Mesodermal cell (in vitro differentiated cells): Measurements from ENCODE around the gene LRIF1. TPM values are rescaled to one million over a fixed set of nuclear protein-coding genes. Genes with fewer than 3 reads are reported as not detected.
"Not testable (repeated sequence)": the region's sequence is repeated elsewhere in the genome, so short reads cannot be mapped to it uniquely, and the experiment has no call there.

Experiments
- H3K27ac ChIP-seq: 2 replicates; pipeline ENCODE4 v1.7.0; 2013; ENCODE audit warnings: mild to moderate bottlenecking, low read depth, low read length, moderate library complexity; ENCODE audit not compliant: severe bottlenecking
- H3K36me3 ChIP-seq: 2 replicates; pipeline ENCODE4 v1.7.1; 2013; ENCODE audit warnings: mild to moderate bottlenecking, low read length, moderate library complexity; ENCODE audit not compliant: control insufficient read depth, insufficient read depth
- H3K4me1 ChIP-seq: one replicate; pipeline ENCODE4 v1.7.1; 2013; ENCODE audit warnings: mild to moderate bottlenecking, low read length; ENCODE audit not compliant: insufficient read depth, control insufficient read depth, poor library complexity, severe bottlenecking
- H3K4me3 ChIP-seq: 2 replicates; pipeline ENCODE4 v1.7.0; 2013; ENCODE audit warnings: low read length, control low read depth, mild to moderate bottlenecking; ENCODE audit not compliant: insufficient read depth, poor library complexity, severe bottlenecking; ENCODE audit errors: extremely low read depth
- H3K9me3 ChIP-seq: 2 replicates; pipeline ENCODE4 v1.7.1; 2013; ENCODE audit warnings: mild to moderate bottlenecking, low read length, moderate library complexity; ENCODE audit not compliant: control insufficient read depth
- WGBS, 2 experiments: methylation state at CpG; one replicate each; pipeline ENCODE4 v1.1.5; 2013; ENCODE audit warnings: missing lambda C conversion rate in 2 of 2; ENCODE audit not compliant: insufficient coverage in 2 of 2; 5-methylcytosine and 5-hydroxymethylcytosine counted together
- polyA plus RNA-seq, 2 experiments: library from polyadenylated mRNA; stranded (reverse); fragments of 50-300 nt; gene quantifications; one replicate each; pipeline ENCODE4 v1.2.3, GENCODE V29; 2013

LRIF1 gene
- polyA plus RNA-seq (2013, experiment 1 of 2): 21.7 TPM
- 25.9 TPM for polyA plus RNA-seq (2013, experiment 2 of 2)

- Histone ChIP-seq H3K36me3 (peaks cover 7% of the 10 kb centered on the region), H3K27ac (peak within 1 kb of the TSS; percentile 100), H3K4me3 (peak within 1 kb of the TSS; percentile 78), H3K4me1 (no peaks in the 10 kb centered on the region), H3K9me3 (peaks cover 9% of the 10 kb centered on the region)
- WGBS, 2 experiments: 7 to 9% methylated on average over 41 to 52 of the region's 54 CpGs
These were observed at the start of gene LRIF1 for GRCh38 chr1:110963691-110964454. Gene LRIF1 (minus strand): TSS chr1:110963922. CDS start chr1:110963688, 234 bp downstream.

GRCh38 chr1:111008031-111008430 lies 44.3 kb upstream of the LRIF1 start:
- H3K4me1 ChIP-seq: no peaks in the 10 kb centered on the region
- H3K36me3 ChIP-seq: no peaks in the 10 kb centered on the region
- no peak overlapping the region for H3K27ac ChIP-seq
- no peak overlapping the region for H3K4me3 ChIP-seq
- H3K9me3 ChIP-seq: peaks cover 4% of the 10 kb centered on the region
- 50 to 100% methylated on average over 1 of the region's 2 CpGs for WGBS, 2 experiments

DNA sequence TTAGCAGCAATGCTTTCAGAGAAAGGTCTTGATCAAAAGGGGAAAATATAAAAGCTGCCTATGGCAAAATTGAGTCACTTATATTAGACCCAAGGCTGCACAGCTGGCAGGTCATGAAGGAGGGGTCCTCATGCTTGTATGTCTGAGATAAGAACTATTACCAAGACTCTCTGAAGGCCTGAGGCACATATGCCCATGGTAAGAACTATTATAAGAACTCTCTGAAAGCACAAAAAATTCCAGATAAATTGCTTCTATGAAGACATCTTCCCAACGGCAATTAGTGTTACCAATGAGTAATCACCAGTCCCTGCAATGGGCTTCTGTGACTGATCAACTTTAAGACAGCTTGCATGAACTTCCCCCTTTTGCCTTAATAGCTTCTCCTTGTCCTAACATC lies 42.8 kb upstream of the LRIF1 start:
- Histone ChIP-seq H3K27ac (no peak overlapping the region), H3K4me1 (no peaks in the 10 kb centered on the region), H3K9me3 (peaks cover 7% of the 10 kb centered on the region), H3K36me3 (no peaks in the 10 kb centered on the region), H3K4me3 (no peak overlapping the region)
- 80 to 86% methylated on average over 1 of the region's 1 CpG for WGBS, 2 experiments

DNA sequence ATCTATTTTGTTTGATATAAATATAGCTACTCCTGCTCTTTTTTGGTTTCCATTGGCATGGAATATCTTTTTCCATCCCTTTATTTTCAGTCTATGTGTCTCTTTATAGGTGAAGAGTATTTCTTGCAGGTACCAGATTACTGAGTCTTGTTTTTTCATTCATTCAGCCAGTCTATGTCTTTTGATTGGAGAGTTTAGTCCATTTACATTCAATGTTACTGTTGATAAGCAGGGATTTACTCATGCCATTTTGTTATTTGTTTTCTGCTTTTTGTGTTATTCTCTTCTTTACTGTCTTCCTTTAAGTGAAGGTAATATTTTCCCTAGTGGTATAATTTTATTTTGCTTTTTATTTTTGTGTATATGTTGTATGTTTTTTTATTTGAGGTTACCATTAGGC lies 35.9 kb upstream of the LRIF1 start:
- H3K4me3 ChIP-seq, H3K4me1 ChIP-seq, H3K9me3 ChIP-seq, H3K36me3 ChIP-seq, H3K27ac ChIP-seq: not testable (repeated sequence)

DNA sequence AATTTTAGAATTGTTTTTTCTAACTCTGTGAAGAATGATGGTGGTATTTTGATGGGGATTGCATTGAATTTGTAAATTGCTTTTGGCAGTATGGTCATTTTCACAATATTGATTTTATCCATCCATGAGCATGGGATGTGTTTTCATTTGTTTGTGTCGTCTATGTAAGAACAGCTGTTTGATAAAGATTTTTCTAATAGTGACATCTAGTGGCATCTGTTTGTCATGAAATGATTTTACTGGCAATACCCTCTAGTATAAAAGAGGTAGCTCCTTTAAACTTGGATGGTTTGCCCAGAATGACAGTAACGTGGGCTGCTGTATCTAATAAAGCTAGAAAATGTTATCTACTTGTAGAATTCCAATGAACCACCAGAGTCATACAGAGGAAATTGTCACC lies 28.6 kb upstream of the LRIF1 start:
- WGBS, 2 experiments: 14 to 20% methylated on average over 1 of the region's 2 CpGs
- H3K27ac ChIP-seq, H3K36me3 ChIP-seq, H3K4me3 ChIP-seq, H3K9me3 ChIP-seq, H3K4me1 ChIP-seq: not testable (repeated sequence)

- not testable (repeated sequence) for H3K36me3 ChIP-seq, H3K27ac ChIP-seq, H3K9me3 ChIP-seq, H3K4me1 ChIP-seq, H3K4me3 ChIP-seq
- no CpG with 5 or more reads among the region's 1 CpG for WGBS, 2 experiments
These were observed 27.6 kb upstream of the LRIF1 start for GRCh38 chr1:110991295-110991694.

DNA sequence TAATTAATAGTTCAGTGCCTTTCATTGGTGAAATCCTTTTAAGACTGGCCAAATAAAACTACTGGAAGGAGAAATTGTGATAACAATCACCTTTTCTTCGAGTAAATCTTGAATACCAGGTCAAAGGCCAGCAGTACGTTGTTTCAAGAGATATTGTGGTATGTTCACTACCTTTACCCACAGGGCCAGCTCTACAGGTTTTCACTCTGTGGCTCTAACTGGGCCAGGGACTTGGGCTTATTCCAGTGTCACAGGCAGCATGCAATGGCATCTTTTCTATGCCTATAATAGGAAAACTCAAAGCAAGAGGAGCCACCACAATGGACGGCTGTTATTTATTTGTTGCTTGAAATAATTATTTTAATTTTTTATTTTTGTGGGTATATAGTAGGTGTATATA lies 26.8 kb upstream of the LRIF1 start:
- no peaks in the 10 kb centered on the region for H3K36me3 ChIP-seq
- 80% methylated on average over 2 of the region's 3 CpGs; no CpG with 5 or more reads in 1 of the 2 experiments for WGBS, 2 experiments
- H3K9me3 ChIP-seq: no peaks in the 10 kb centered on the region
- no peak overlapping the region for H3K27ac ChIP-seq
- no peaks in the 10 kb centered on the region for H3K4me1 ChIP-seq
- H3K4me3 ChIP-seq: no peak overlapping the region

GRCh38 chr1:110986407-110986891 lies 22.7 kb upstream of the LRIF1 start:
- H3K27ac ChIP-seq: no peak overlapping the region
- H3K4me1 ChIP-seq: no peaks in the 10 kb centered on the region
- no peaks in the 10 kb centered on the region for H3K9me3 ChIP-seq
- no peak overlapping the region for H3K4me3 ChIP-seq
- H3K36me3 ChIP-seq: no peaks in the 10 kb centered on the region

GRCh38 chr1:110982320-110982719 lies 18.6 kb upstream of the LRIF1 start:
- H3K4me1 ChIP-seq: no peaks in the 10 kb centered on the region
- no peak overlapping the region for H3K27ac ChIP-seq
- H3K9me3 ChIP-seq: no peaks in the 10 kb centered on the region
- H3K36me3 ChIP-seq: no peaks in the 10 kb centered on the region
- WGBS, 2 experiments: 69 to 75% methylated on average over 2 to 3 of the region's 3 CpGs
- no peak overlapping the region for H3K4me3 ChIP-seq

GRCh38 chr1:110979154-110979553 lies 15.4 kb upstream of the LRIF1 start:
- WGBS, 2 experiments: no CpG with 5 or more reads among the region's 2 CpGs
- Histone ChIP-seq H3K4me3 (no peak overlapping the region), H3K9me3 (no peaks in the 10 kb centered on the region), H3K36me3 (no peaks in the 10 kb centered on the region), H3K27ac (no peak overlapping the region), H3K4me1 (no peaks in the 10 kb centered on the region)

DNA sequence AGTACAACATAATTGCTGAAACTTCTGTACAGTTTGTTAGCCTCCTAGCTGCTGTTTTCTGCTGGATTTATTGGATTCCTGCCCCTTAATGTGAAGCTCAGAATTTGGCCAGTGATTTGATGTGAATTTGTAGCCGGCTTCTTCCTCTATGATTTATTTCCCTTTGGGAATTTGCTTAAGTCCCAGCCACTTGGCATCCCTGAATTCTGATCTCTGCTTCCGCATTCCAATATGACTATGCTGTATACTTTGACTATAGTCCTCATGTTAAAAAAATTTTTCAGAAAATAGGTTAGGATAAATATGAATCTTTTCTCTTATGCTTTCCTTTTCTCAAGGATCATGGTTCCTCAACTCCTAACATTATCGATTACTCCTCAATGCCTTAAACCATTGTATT lies 12.4 kb upstream of the LRIF1 start:
- Histone ChIP-seq H3K27ac (no peak overlapping the region), H3K4me3 (no peak overlapping the region), H3K4me1 (no peaks in the 10 kb centered on the region), H3K9me3 (no peaks in the 10 kb centered on the region), H3K36me3 (no peaks in the 10 kb centered on the region)
- WGBS, 2 experiments: no CpG with 5 or more reads among the region's 3 CpGs
